Sigmoid colon (tissue), 4 donors: ENCODE results near the gene GPRC5D.

Source experiments
- CTCF ChIP-seq, 4 experiments: fragments of 450-650 bp in 3 of 4; fragments of 200-600 bp in 1 of 4; IDR thresholded peaks; one replicate each; pipeline ENCODE4 v1.5.1; 2016 to 2019; ENCODE audit warnings: antibody characterized with exemption in 4 of 4, mild to moderate bottlenecking in 3 of 4, moderate library complexity in 2 of 4
- POLR2A ChIP-seq, 2 donors: fragments of 450-650 bp; IDR thresholded peaks; one replicate each; pipeline ENCODE4 v1.6.1; 2016; ENCODE audit warnings: antibody characterized with exemption in 2 of 2, mild to moderate bottlenecking in 2 of 2, moderate library complexity in 2 of 2
- POLR2AphosphoS5 ChIP-seq, 4 donors: sonication (generic); formaldehyde crosslinking; IDR thresholded peaks; one replicate each; pipeline ENCODE4 v1.6.1; 2017; ENCODE audit warnings: antibody characterized with exemption in 4 of 4

- TF ChIP-seq POLR2AphosphoS5 (IDR thresholded peaks at IDR 0.05) (no peak), CTCF (IDR thresholded peaks at IDR 0.05) (no peak), POLR2A (IDR thresholded peaks at IDR 0.05) (no peak)
These were observed 44.2 kb upstream of the GPRC5D start for GRCh38 chr12:12996209-12996608.
